ENCODE measurements around the gene TNS3. TPM values are rescaled to one million over a fixed set of nuclear protein-coding genes. Genes with fewer than 3 reads are reported as not detected.

Gene TNS3
- total and polyA plus RNA-seq, 9 of the 15 experiments (the other 6 are each of a cell fraction or from before 2014, with no cell fraction given) = 0.20 TPM; not detected in 8

DNA sequence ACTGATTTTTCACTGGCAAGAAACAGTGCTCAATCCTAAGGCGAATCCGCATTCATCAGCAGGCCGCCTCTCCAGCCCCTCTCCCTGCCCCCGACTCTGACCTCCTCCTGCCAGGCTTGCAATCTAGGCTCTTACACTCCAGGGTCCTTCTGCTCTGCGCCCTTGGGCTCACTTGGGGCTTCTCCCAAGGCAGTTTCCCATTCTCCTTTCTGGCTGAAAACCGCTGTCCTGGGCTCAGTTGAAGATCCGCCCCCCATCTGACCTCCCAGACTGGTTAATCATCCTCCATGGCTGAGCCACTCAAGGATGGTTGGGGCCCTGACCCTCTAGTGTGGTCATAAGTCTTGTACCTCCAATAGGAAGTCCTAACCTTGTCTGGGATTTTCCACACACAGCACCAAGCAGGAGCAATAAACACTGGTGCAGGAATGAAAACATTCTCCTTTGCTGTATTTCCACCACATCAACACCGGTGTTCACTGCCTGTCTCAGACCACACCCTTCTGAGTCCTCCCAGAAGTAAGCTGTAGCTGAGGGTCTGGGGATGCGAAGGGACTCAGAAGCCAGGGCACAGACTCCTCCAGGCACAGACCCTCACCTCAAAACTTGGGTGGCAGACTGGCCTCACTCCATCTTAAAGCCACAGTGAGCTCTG lies 42.4 kb downstream of the TNS3 start (continued):
- TF ChIP-seq, protein P1, sequence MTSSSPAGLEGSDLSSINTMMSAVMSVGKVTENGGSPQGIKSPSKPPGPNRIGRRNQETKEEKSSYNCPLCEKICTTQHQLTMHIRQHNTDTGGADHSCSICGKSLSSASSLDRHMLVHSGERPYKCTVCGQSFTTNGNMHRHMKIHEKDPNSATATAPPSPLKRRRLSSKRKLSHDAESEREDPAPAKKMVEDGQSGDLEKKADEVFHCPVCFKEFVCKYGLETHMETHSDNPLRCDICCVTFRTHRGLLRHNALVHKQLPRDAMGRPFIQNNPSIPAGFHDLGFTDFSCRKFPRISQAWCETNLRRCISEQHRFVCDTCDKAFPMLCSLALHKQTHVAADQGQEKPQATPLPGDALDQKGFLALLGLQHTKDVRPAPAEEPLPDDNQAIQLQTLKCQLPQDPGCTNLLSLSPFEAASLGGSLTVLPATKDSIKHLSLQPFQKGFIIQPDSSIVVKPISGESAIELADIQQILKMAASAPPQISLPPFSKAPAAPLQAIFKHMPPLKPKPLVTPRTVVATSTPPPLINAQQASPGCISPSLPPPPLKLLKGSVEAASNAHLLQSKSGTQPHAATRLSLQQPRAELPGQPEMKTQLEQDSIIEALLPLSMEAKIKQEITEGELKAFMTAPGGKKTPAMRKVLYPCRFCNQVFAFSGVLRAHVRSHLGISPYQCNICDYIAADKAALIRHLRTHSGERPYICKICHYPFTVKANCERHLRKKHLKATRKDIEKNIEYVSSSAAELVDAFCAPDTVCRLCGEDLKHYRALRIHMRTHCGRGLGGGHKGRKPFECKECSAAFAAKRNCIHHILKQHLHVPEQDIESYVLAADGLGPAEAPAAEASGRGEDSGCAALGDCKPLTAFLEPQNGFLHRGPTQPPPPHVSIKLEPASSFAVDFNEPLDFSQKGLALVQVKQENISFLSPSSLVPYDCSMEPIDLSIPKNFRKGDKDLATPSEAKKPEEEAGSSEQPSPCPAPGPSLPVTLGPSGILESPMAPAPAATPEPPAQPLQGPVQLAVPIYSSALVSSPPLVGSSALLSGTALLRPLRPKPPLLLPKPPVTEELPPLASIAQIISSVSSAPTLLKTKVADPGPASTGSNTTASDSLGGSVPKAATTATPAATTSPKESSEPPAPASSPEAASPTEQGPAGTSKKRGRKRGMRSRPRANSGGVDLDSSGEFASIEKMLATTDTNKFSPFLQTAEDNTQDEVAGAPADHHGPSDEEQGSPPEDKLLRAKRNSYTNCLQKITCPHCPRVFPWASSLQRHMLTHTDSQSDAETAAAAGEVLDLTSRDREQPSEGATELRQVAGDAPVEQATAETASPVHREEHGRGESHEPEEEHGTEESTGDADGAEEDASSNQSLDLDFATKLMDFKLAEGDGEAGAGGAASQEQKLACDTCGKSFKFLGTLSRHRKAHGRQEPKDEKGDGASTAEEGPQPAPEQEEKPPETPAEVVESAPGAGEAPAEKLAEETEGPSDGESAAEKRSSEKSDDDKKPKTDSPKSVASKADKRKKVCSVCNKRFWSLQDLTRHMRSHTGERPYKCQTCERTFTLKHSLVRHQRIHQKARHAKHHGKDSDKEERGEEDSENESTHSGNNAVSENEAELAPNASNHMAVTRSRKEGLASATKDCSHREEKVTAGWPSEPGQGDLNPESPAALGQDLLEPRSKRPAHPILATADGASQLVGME (CRISPR knock-in tag; IDR thresholded peaks at IDR 0.05) = no peak
- TF ChIP-seq ZNF175 (CRISPR knock-in tag; IDR thresholded peaks at IDR 0.05; ENCODE audit: low read depth) = no peak
- no peak for TF ChIP-seq CBX2 (IDR thresholded peaks at IDR 0.05; ENCODE audit: insufficient read depth, low read length, poor library complexity, severe bottlenecking)
- no peak for TF ChIP-seq TEAD1 (CRISPR knock-in tag; IDR thresholded peaks at IDR 0.05)
- no peak for TF ChIP-seq MIER1 (IDR thresholded peaks at IDR 0.05; ENCODE audit: low read depth)
- no peak for TF ChIP-seq YY1 (IDR thresholded peaks at IDR 0.05; ENCODE audit: borderline replicate concordance in 1 of 3, control insufficient read depth in 1 of 3, extremely low read depth in 1 of 3, insufficient read depth in 3 of 3, insufficient read length in 1 of 3, insufficient replicate concordance in 2 of 3, low read depth in 1 of 3, low read length in 2 of 3)
- TF ChIP-seq, protein P2, sequence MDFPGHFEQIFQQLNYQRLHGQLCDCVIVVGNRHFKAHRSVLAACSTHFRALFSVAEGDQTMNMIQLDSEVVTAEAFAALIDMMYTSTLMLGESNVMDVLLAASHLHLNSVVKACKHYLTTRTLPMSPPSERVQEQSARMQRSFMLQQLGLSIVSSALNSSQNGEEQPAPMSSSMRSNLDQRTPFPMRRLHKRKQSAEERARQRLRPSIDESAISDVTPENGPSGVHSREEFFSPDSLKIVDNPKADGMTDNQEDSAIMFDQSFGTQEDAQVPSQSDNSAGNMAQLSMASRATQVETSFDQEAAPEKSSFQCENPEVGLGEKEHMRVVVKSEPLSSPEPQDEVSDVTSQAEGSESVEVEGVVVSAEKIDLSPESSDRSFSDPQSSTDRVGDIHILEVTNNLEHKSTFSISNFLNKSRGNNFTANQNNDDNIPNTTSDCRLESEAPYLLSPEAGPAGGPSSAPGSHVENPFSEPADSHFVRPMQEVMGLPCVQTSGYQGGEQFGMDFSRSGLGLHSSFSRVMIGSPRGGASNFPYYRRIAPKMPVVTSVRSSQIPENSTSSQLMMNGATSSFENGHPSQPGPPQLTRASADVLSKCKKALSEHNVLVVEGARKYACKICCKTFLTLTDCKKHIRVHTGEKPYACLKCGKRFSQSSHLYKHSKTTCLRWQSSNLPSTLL (IDR thresholded peaks at IDR 0.05) = no peak
- no peak for TF ChIP-seq ZNF408 (CRISPR knock-in tag; IDR thresholded peaks at IDR 0.05; ENCODE audit: low read depth)
